H9 (cell line): ENCODE data around the gene RRAD. TPM values are rescaled to one million over a fixed set of nuclear protein-coding genes. Genes with fewer than 3 reads are reported as not detected.
"Not testable (repeated sequence)": the region's sequence is repeated elsewhere in the genome, so short reads cannot be mapped to it uniquely, and the experiment has no call there.

Experiments used
- DNase-seq: peaks from one replicate; pipeline ENCODE4 v3.0.0-alpha.2; 2017
- H2AFZ ChIP-seq: one replicate; pipeline ENCODE4 v1.6.1; 2013; ENCODE audit warnings: mild to moderate bottlenecking, low read length, control low read depth, moderate library complexity
- H2AK5ac ChIP-seq: 2 replicates; pipeline ENCODE4 v1.6.1; 2013; ENCODE audit warnings: low read length, control low read depth, mixed read lengths; ENCODE audit not compliant: insufficient read length
- H2BK120ac ChIP-seq: one replicate; pipeline ENCODE4 v1.6.1; 2013; ENCODE audit warnings: low read depth, mild to moderate bottlenecking, low read length, control low read depth, inconsistent platforms; ENCODE audit not compliant: poor library complexity, severe bottlenecking
- H2BK12ac ChIP-seq: 2 replicates; pipeline ENCODE4 v1.6.1; 2013; ENCODE audit warnings: low read length, control low read depth, mixed read lengths, low read depth; ENCODE audit not compliant: insufficient read length
- H2BK15ac ChIP-seq: 2 replicates; pipeline ENCODE4 v1.6.1; 2013; ENCODE audit warnings: low read depth, low read length, control low read depth
- H2BK20ac ChIP-seq: one replicate; pipeline ENCODE4 v1.6.1; 2013; ENCODE audit warnings: low read depth, mild to moderate bottlenecking, low read length, control low read depth, inconsistent platforms; ENCODE audit not compliant: poor library complexity, severe bottlenecking
- H2BK5ac ChIP-seq: 2 replicates; pipeline ENCODE4 v1.6.1; 2013; ENCODE audit warnings: low read length, control low read depth, mixed read lengths; ENCODE audit not compliant: insufficient read length
- H3K14ac ChIP-seq: 2 replicates; pipeline ENCODE4 v1.6.1; 2013; ENCODE audit warnings: low read length, control low read depth; ENCODE audit not compliant: insufficient read depth
- H3K18ac ChIP-seq: 2 replicates; pipeline ENCODE4 v1.6.1; 2013; ENCODE audit warnings: low read depth, mild to moderate bottlenecking, mixed read lengths, low read length, control low read depth; ENCODE audit not compliant: insufficient read length
- H3K23ac ChIP-seq: 2 replicates; pipeline ENCODE4 v1.6.1; 2013; ENCODE audit warnings: low read length, control low read depth, mixed read lengths, low read depth; ENCODE audit not compliant: insufficient read length
- H3K23me2 ChIP-seq: 2 replicates; pipeline ENCODE4 v1.6.1; 2013; ENCODE audit warnings: low read depth, mild to moderate bottlenecking, mixed read lengths, low read length, control low read depth; ENCODE audit not compliant: insufficient read length, poor library complexity, severe bottlenecking
- H3K27ac ChIP-seq: 2 replicates; pipeline ENCODE4 v1.5.1; 2013; ENCODE audit warnings: low read length, control low read depth, mixed read lengths, low read depth; ENCODE audit not compliant: insufficient read length
- H3K27me3 ChIP-seq: 2 replicates; pipeline ENCODE4 v1.6.1; 2013; ENCODE audit warnings: low read length, control low read depth, inconsistent platforms; ENCODE audit not compliant: insufficient read depth
- H3K4ac ChIP-seq: 2 replicates; pipeline ENCODE4 v1.6.1; 2013; ENCODE audit warnings: low read depth, mild to moderate bottlenecking, control low read depth, inconsistent platforms, low read length, moderate library complexity
- H3K4me1 ChIP-seq: 2 replicates; pipeline ENCODE4 v1.6.1; 2013; ENCODE audit warnings: low read length, control low read depth, inconsistent platforms; ENCODE audit not compliant: insufficient read depth
- H3K4me2 ChIP-seq: 2 replicates; pipeline ENCODE4 v1.6.1; 2013; ENCODE audit warnings: low read length, control low read depth, mixed read lengths; ENCODE audit not compliant: insufficient read length, insufficient read depth
- H3K56ac ChIP-seq: 2 replicates; pipeline ENCODE4 v1.6.1; 2013; ENCODE audit warnings: low read depth, mild to moderate bottlenecking, mixed read lengths, low read length, control low read depth; ENCODE audit not compliant: insufficient read length
- H3K79me1 ChIP-seq: 2 replicates; pipeline ENCODE4 v1.6.1; 2013; ENCODE audit warnings: low read depth, mild to moderate bottlenecking, moderate library complexity, low read length, control low read depth, inconsistent platforms; ENCODE audit not compliant: insufficient read depth, poor library complexity, severe bottlenecking
- H3K79me2 ChIP-seq: 2 replicates; pipeline ENCODE4 v1.6.1; 2013; ENCODE audit warnings: low read length, control low read depth, inconsistent platforms; ENCODE audit not compliant: insufficient read depth
- H3K9ac ChIP-seq: 2 replicates; pipeline ENCODE4 v1.6.1; 2013; ENCODE audit warnings: low read length, control low read depth, mixed read lengths; ENCODE audit not compliant: insufficient read length; ENCODE audit errors: extremely low read depth
- H3K9me3 ChIP-seq: one replicate; pipeline ENCODE4 v1.6.1; 2013; ENCODE audit warnings: low read depth, low read length, inconsistent platforms; ENCODE audit not compliant: control insufficient read depth
- H3T11ph ChIP-seq: one replicate; pipeline ENCODE4 v1.6.1; 2013; ENCODE audit warnings: mild to moderate bottlenecking, low read length, control low read depth, inconsistent platforms
- H4K20me1 ChIP-seq: one replicate; pipeline ENCODE4 v1.6.1; 2013; ENCODE audit not compliant: control insufficient read depth, insufficient read length, insufficient read depth
- H4K5ac ChIP-seq: 2 replicates; pipeline ENCODE4 v1.6.1; 2013; ENCODE audit warnings: low read depth, mild to moderate bottlenecking, mixed read lengths, low read length, control low read depth; ENCODE audit not compliant: insufficient read length
- H4K8ac ChIP-seq: replicated peaks from 2 replicates; pipeline ENCODE4 v1.6.1; 2013; ENCODE audit warnings: low read length, control low read depth, mixed read lengths, low read depth; ENCODE audit not compliant: insufficient read length
- H4K91ac ChIP-seq: 2 replicates; pipeline ENCODE4 v1.6.1; 2013; ENCODE audit warnings: low read depth, mild to moderate bottlenecking, moderate library complexity, mixed read lengths, low read length, control low read depth; ENCODE audit not compliant: insufficient read length
- H3K27ac Mint-ChIP-seq, 3 experiments: 2 replicates in 2 of 3; 3 replicates in 1 of 3; pipeline ENCODE4 v1.8.0; 2020 to 2021; ENCODE audit warnings: mixed read lengths in 3 of 3, mild to moderate bottlenecking in 1 of 3, moderate library complexity in 1 of 3
- H3K27me3 Mint-ChIP-seq: 2 replicates; pipeline ENCODE4 v1.8.0; 2021; ENCODE audit warnings: low read depth, mild to moderate bottlenecking, moderate library complexity, mixed read lengths
- H3K36me3 Mint-ChIP-seq, 3 experiments: 2 replicates in 2 of 3; 3 replicates in 1 of 3; pipeline ENCODE4 v1.8.0; 2020 to 2021; ENCODE audit warnings: low read depth in 3 of 3, mixed read lengths in 3 of 3; ENCODE audit not compliant: insufficient read depth in 1 of 3
- H3K4me1 Mint-ChIP-seq, 2 experiments: 2 replicates each; pipeline ENCODE4 v1.8.0; 2020; ENCODE audit warnings: mixed read lengths in 2 of 2
- H3K4me3 Mint-ChIP-seq, 2 experiments: 2 replicates in 1 of 2; 3 replicates in 1 of 2; pipeline ENCODE4 v1.8.0; 2020 to 2021; ENCODE audit warnings: mild to moderate bottlenecking in 2 of 2, mixed read lengths in 2 of 2, moderate library complexity in 1 of 2
- H3K9me3 Mint-ChIP-seq, 2 experiments: 2 replicates in 1 of 2; 3 replicates in 1 of 2; pipeline ENCODE4 v1.8.0; 2020; ENCODE audit warnings: mild to moderate bottlenecking in 2 of 2, mixed read lengths in 2 of 2, moderate library complexity in 1 of 2
- WGBS: extraction: QIAGEN DNeasy Blood & Tissue Kit; methylation state at CpG from one replicate; pipeline ENCODE4 v1.1.7; 2013; ENCODE audit warnings: missing lambda C conversion rate, low lambda C conversion rate, mixed read lengths; ENCODE audit not compliant: insufficient read length; ENCODE audit errors: extremely low coverage; 5-methylcytosine and 5-hydroxymethylcytosine counted together
- total RNA-seq: library from RNA; stranded (reverse); gene quantifications from 2 replicates; pipeline ENCODE4 v1.2.1, GENCODE V29; 2021
- TF ChIP-seq, protein P1 (sequence below): fragments of 200-600 bp; sonication (generic); conservative IDR thresholded peaks from 3 replicates; pipeline ENCODE4 v1.8.0; 2021; ENCODE audit warnings: antibody characterized with exemption, mild to moderate bottlenecking

RRAD gene
- total RNA-seq, 1 experiment from 2014 or later: 0.72 TPM

- no peak overlapping the region for H3K23ac ChIP-seq
- no peak overlapping the region for H2AFZ ChIP-seq
- no peak overlapping the region for H2AK5ac ChIP-seq
- H3K9me3 Mint-ChIP-seq: no peaks in the 10 kb centered on the region
- no peak overlapping the region for H3K18ac ChIP-seq
- H4K20me1 ChIP-seq: no peaks in the 10 kb centered on the region
- H3K9me3 ChIP-seq: no peaks in the 10 kb centered on the region
- no peak overlapping the region for H4K5ac ChIP-seq
- no peak overlapping the region for H4K91ac ChIP-seq
- no peaks in the 10 kb centered on the region for H3K79me1 ChIP-seq
- DNase-seq: no peak
- no peak overlapping the region for H3K27ac Mint-ChIP-seq
- no peak overlapping the region for H3K56ac ChIP-seq
- no peaks in the 10 kb centered on the region for H3K4me1 ChIP-seq
- H3K14ac ChIP-seq: no peak overlapping the region
- H2BK120ac ChIP-seq: no peak overlapping the region
- H3K27me3 Mint-ChIP-seq: peaks cover 2% of the 10 kb centered on the region
- no peak overlapping the region for H2BK15ac ChIP-seq
- H3K27me3 ChIP-seq: peaks cover 14% of the 10 kb centered on the region; the same call in 1 of the 2 replicates
- WGBS: no CpG with 5 or more reads among the region's 4 CpGs
- peaks cover 7 to 26% (median 25%) of the 10 kb centered on the region in 3 experiments; a peak in 6 of 7 replicates for H3K36me3 Mint-ChIP-seq
- TF ChIP-seq, protein P1, sequence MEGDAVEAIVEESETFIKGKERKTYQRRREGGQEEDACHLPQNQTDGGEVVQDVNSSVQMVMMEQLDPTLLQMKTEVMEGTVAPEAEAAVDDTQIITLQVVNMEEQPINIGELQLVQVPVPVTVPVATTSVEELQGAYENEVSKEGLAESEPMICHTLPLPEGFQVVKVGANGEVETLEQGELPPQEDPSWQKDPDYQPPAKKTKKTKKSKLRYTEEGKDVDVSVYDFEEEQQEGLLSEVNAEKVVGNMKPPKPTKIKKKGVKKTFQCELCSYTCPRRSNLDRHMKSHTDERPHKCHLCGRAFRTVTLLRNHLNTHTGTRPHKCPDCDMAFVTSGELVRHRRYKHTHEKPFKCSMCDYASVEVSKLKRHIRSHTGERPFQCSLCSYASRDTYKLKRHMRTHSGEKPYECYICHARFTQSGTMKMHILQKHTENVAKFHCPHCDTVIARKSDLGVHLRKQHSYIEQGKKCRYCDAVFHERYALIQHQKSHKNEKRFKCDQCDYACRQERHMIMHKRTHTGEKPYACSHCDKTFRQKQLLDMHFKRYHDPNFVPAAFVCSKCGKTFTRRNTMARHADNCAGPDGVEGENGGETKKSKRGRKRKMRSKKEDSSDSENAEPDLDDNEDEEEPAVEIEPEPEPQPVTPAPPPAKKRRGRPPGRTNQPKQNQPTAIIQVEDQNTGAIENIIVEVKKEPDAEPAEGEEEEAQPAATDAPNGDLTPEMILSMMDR: no peak
- H2BK12ac ChIP-seq: no peak overlapping the region
- H3K9ac ChIP-seq: no peak overlapping the region
- no peak overlapping the region for H3K4me2 ChIP-seq
- H2BK20ac ChIP-seq: no peak overlapping the region
- H3K4ac ChIP-seq: no peak overlapping the region
- peaks cover 2 to 4% of the 10 kb centered on the region in 2 experiments; a peak in 2 of 4 replicates for H3K4me1 Mint-ChIP-seq
- H3K4me3 Mint-ChIP-seq: no peak overlapping the region
- H2BK5ac ChIP-seq: no peak overlapping the region
- no peak overlapping the region for H3T11ph ChIP-seq
- no peak overlapping the region for H4K8ac ChIP-seq
- H3K79me2 ChIP-seq: no peaks in the 10 kb centered on the region
- H3K23me2 ChIP-seq: no peaks in the 10 kb centered on the region
- H3K27ac ChIP-seq: no peak overlapping the region
Observed at GRCh38 chr16:66945939-66946338, 20.6 kb upstream of the RRAD start.

DNA sequence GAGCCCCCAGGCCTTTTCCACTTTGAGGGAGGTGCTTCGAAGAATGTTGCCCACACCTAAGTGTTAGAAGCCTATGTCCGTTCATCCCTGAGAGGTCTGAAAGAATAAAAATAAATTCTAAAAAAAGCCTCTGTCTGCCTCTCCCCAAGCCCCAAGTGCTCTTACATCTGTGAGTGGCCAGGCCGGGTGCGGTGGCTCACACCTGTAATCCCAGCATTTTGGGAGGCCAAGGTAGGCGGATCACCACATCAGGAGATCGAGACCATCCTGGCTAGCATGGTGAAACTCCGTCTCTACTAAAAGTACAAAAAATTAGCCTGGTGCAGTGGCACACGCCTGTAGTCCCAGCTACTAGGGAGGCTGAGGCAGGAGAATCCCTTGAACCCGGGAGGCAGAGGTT, 19.6 kb upstream of the RRAD start:
- not testable (repeated sequence) for H3K9me3 Mint-ChIP-seq, H2AFZ ChIP-seq

More for the DNA sequence above, 19.6 kb upstream of the RRAD start:
- not testable (repeated sequence) for H3K9ac ChIP-seq, H3K79me1 ChIP-seq, H2BK20ac ChIP-seq, H2BK15ac ChIP-seq, H3K4me1 Mint-ChIP-seq, H3K14ac ChIP-seq, H3K23ac ChIP-seq, H3K79me2 ChIP-seq, H3K18ac ChIP-seq, H3K4me3 Mint-ChIP-seq, H2BK5ac ChIP-seq, H4K91ac ChIP-seq, H3K9me3 ChIP-seq, H3K4ac ChIP-seq, H4K8ac ChIP-seq, H3K4me2 ChIP-seq, H4K20me1 ChIP-seq, H3K27ac Mint-ChIP-seq, H4K5ac ChIP-seq, H3K27ac ChIP-seq, H3K4me1 ChIP-seq, H2BK12ac ChIP-seq, H2BK120ac ChIP-seq, H3K23me2 ChIP-seq, H3T11ph ChIP-seq, DNase-seq, H3K27me3 Mint-ChIP-seq, H2AK5ac ChIP-seq, H3K56ac ChIP-seq
- peaks cover 14% of the 10 kb centered on the region; the same call in 1 of the 2 replicates for H3K27me3 ChIP-seq
- peaks cover 7 to 29% (median 28%) of the 10 kb centered on the region in 3 experiments; a peak in 6 of 7 replicates for H3K36me3 Mint-ChIP-seq
- WGBS: no CpG with 5 or more reads among the region's 9 CpGs
